Measurements from ENCODE around the gene PCED1B.
"Not testable (repeated sequence)": the region's sequence is repeated elsewhere in the genome, so short reads cannot be mapped to it uniquely, and the experiment has no call there.

PCED1B gene

DNA sequence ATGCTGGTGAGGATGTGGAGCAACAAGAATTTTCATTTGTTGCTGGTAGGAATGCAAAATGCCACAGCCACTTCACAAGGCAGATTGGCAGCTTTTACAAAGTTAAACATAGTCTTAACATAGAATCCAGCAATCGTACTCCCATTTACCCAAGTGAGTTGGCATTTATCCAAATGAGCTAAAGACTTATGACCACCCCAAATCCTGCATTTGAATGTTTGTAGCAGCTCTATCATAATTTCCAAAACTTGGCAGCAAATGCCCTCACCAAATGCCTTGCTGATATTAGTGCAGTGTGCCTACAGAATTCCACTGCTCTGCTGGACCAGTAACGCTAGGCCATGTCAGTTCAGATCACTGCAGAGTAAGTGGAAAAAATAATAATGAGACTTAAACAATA lies 121.0 kb downstream of the PCED1B start:
- Mint-ChIP-seq H3K4me3 (no peak overlapping the region), H3K4me1 (no peaks in the 10 kb centered on the region), H3K9me3 (peaks cover 4% of the 10 kb centered on the region), H3K27ac (no peak overlapping the region), H3K36me3 (ENCODE audit: low read depth) (no peaks in the 10 kb centered on the region), H3K27me3 (ENCODE audit: low read depth, poor library complexity) (no peaks in the 10 kb centered on the region)
- DNase-seq: no peak
- TF ChIP-seq, protein P1, sequence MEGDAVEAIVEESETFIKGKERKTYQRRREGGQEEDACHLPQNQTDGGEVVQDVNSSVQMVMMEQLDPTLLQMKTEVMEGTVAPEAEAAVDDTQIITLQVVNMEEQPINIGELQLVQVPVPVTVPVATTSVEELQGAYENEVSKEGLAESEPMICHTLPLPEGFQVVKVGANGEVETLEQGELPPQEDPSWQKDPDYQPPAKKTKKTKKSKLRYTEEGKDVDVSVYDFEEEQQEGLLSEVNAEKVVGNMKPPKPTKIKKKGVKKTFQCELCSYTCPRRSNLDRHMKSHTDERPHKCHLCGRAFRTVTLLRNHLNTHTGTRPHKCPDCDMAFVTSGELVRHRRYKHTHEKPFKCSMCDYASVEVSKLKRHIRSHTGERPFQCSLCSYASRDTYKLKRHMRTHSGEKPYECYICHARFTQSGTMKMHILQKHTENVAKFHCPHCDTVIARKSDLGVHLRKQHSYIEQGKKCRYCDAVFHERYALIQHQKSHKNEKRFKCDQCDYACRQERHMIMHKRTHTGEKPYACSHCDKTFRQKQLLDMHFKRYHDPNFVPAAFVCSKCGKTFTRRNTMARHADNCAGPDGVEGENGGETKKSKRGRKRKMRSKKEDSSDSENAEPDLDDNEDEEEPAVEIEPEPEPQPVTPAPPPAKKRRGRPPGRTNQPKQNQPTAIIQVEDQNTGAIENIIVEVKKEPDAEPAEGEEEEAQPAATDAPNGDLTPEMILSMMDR (IDR thresholded peaks at IDR 0.05): no peak

DNA sequence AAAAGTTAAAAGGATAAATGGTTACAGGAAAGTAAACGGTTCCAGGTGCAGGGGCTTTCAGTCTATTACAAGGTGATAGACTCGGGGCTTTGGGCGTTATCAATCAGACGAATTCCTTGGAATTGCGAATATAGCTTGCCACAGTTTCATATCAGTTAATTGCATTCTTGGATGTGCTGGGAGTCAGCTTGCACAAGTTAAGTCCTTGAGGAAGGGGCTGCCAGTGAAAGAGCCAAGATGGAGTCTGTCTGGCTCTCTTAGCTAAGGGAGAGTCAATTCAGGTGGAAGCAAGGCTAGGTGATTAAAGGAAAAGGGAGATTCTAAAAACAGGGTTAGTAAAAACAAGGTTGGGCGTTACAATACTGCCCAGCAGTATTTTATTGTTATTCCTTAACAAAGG lies 121.8 kb downstream of the PCED1B start:
- not testable (repeated sequence) for H3K4me1 Mint-ChIP-seq; H3K27me3 Mint-ChIP-seq (ENCODE audit: low read depth, poor library complexity); DNase-seq; H3K27ac Mint-ChIP-seq; H3K36me3 Mint-ChIP-seq (ENCODE audit: low read depth); H3K9me3 Mint-ChIP-seq; H3K4me3 Mint-ChIP-seq

DNA sequence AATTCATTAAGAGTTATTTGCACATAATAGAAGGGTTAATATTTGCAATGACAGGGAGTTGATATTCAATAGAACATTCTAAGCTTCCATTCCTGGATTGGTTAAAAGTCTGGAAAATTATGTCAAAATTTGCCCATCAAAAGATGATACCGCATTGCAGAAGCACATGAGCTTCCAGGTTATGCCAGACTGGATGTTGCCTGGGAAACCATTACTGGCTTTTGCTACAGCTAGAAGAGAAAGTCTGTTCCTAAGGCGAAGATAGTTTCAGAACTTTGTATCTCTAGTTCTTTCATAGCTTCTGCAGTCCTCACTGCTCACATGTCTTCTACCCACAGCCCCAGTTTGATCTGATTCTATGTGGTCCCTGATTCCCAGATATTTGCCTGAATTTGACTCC lies 122.8 kb downstream of the PCED1B start:
- DNase-seq: no peak
- H3K4me1 Mint-ChIP-seq: no peaks in the 10 kb centered on the region
- no peak overlapping the region for H3K27ac Mint-ChIP-seq
- TF ChIP-seq, protein P1 (IDR thresholded peaks at IDR 0.05): no peak
- no peak overlapping the region for H3K4me3 Mint-ChIP-seq
- H3K36me3 Mint-ChIP-seq (ENCODE audit: low read depth): no peaks in the 10 kb centered on the region
- H3K9me3 Mint-ChIP-seq: peaks cover 4% of the 10 kb centered on the region
- H3K27me3 Mint-ChIP-seq (ENCODE audit: low read depth, poor library complexity): no peaks in the 10 kb centered on the region

DNA sequence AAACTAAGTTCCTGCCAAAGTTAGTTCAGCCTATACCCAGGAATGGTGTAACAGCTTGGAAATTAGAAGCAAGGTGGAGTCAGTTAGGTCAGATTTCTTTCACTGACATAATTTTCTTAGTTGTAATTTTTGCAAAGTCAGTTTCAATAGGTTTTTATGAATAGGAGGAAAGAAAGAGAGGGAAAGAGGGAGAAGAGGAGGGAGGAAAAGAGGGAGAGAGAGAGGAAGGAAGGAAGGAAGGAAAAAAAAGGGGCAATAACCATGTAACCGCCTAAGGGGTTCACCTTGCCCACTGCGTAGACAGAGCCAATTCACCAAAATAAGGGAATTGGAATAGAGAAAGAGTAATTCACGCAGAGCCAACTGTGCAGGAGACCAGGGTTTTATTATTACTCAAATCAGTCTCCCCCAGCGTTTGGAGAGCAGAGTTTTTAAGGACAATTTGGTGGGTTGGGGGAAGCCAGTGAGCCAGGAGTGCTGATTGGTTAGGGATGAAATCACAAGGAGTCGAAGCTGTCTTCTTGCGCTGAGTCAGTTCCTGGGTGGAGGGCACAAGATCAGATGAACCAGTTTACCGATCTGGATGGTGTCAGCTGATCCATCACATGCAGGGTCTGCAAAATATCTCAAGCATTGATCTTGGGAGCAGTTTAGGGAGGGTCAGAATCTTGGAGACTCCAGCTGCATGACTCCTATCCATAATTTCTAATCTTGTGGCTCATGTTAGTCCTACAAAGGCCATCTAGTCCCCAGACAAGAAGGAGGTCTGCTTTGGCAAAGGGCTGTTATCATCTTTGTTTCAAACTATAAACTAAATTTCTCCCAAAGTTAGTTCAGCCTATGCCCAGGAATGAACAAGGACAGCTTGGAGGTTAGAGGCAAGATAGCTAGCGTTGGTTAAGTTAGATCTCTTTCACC lies 126.4 kb downstream of the PCED1B start:
- no peak for DNase-seq
- Mint-ChIP-seq H3K4me3 (no peak overlapping the region), H3K27me3 (ENCODE audit: low read depth, poor library complexity) (no peaks in the 10 kb centered on the region), H3K36me3 (ENCODE audit: low read depth) (no peaks in the 10 kb centered on the region), H3K27ac (no peak overlapping the region), H3K9me3 (peaks cover 4% of the 10 kb centered on the region), H3K4me1 (peaks cover 5% of the 10 kb centered on the region)
- TF ChIP-seq, protein P1 (IDR thresholded peaks at IDR 0.05): no peak

DNA sequence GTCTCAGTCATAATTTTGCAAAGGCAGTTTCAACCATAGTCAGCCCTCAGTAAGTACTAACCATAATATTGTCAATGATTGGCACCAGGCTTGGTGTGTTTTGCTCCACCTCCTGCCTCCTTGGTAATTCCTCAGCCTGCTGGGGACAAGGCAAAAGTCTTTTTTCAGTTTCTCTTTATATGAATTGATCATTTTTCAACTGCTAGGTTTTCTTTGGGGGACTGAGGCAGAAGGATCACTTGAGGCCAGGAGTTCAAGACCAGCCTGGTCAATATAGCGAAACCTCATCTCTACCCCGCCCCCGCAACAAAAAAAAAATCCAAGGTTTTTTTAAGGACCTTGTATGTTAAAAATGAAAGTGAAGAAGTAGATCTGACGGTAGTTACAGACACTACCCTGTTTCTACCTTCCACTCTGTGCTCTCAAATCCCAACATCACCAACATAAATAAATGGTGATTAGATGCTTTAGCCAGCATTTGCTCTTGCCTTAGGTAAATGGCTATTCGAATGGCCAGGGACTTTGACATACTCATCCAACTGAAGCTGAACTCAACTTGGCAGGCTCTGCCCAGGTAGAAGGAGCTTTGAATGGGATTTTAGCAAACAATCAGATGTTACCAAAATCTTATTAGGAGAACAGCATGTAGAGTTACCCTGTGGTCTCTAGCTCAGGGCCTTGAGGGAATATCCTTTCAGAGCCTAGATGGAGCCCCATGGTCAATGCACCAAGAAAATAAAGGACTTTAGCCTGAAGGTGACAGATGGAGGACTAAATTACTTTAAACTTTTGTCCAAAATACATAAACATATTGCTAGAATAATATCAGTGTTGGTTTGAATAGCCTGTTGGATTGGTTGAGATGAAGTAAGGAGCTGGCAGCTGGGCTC lies 127.3 kb downstream of the PCED1B start:
- Mint-ChIP-seq H3K27ac (no peak overlapping the region), H3K9me3 (peaks cover 4% of the 10 kb centered on the region), H3K4me3 (no peak overlapping the region), H3K4me1 (peaks cover 5% of the 10 kb centered on the region), H3K27me3 (ENCODE audit: low read depth, poor library complexity) (no peaks in the 10 kb centered on the region), H3K36me3 (ENCODE audit: low read depth) (no peaks in the 10 kb centered on the region)
- TF ChIP-seq, protein P1 (IDR thresholded peaks at IDR 0.05): no peak
- no peak for DNase-seq

DNA sequence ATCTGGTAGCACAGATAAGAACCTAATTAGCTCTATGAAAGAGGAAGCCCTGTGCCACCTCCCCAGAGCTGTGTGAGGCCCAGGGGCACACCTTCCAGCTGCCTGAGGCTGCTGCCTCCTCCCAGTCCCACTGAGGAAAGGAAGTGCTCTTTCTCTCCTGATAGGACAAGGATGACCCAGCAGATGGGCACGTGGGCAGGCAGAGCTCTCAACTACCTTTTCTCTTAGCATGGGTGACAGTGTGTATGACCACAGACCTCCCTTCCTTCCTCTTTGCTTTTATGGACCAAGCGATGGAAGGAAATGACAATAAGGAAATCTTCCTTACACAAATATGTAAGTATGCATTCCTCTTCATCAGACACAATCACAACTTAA lies 127.9 kb downstream of the PCED1B start:
- TF ChIP-seq, protein P1 (IDR thresholded peaks at IDR 0.05): no peak
- H3K4me1 Mint-ChIP-seq: peaks cover 5% of the 10 kb centered on the region
- H3K27me3 Mint-ChIP-seq (ENCODE audit: low read depth, poor library complexity): no peaks in the 10 kb centered on the region
- no peak overlapping the region for H3K27ac Mint-ChIP-seq
- peaks cover 4% of the 10 kb centered on the region for H3K9me3 Mint-ChIP-seq
- no peak for DNase-seq
- H3K4me3 Mint-ChIP-seq: no peak overlapping the region
- H3K36me3 Mint-ChIP-seq (ENCODE audit: low read depth): no peaks in the 10 kb centered on the region

Data from nephron progenitor cell (in vitro differentiated cells).